H9 (cell line): Measurements from ENCODE around the gene RBMS3. TPM values are rescaled to one million over a fixed set of nuclear protein-coding genes. Genes with fewer than 3 reads are reported as not detected.

ENCODE experiments used
- DNase-seq: peaks from one replicate; pipeline ENCODE4 v3.0.0-alpha.2; 2017
- H2AFZ ChIP-seq: one replicate; pipeline ENCODE4 v1.6.1; 2013; ENCODE audit warnings: mild to moderate bottlenecking, low read length, control low read depth, moderate library complexity
- H2AK5ac ChIP-seq: 2 replicates; pipeline ENCODE4 v1.6.1; 2013; ENCODE audit warnings: low read length, control low read depth, mixed read lengths; ENCODE audit not compliant: insufficient read length
- H2BK120ac ChIP-seq: one replicate; pipeline ENCODE4 v1.6.1; 2013; ENCODE audit warnings: low read depth, mild to moderate bottlenecking, low read length, control low read depth, inconsistent platforms; ENCODE audit not compliant: poor library complexity, severe bottlenecking
- H2BK12ac ChIP-seq: 2 replicates; pipeline ENCODE4 v1.6.1; 2013; ENCODE audit warnings: low read length, control low read depth, mixed read lengths, low read depth; ENCODE audit not compliant: insufficient read length
- H2BK15ac ChIP-seq: 2 replicates; pipeline ENCODE4 v1.6.1; 2013; ENCODE audit warnings: low read depth, low read length, control low read depth
- H2BK20ac ChIP-seq: one replicate; pipeline ENCODE4 v1.6.1; 2013; ENCODE audit warnings: low read depth, mild to moderate bottlenecking, low read length, control low read depth, inconsistent platforms; ENCODE audit not compliant: poor library complexity, severe bottlenecking
- H2BK5ac ChIP-seq: 2 replicates; pipeline ENCODE4 v1.6.1; 2013; ENCODE audit warnings: low read length, control low read depth, mixed read lengths; ENCODE audit not compliant: insufficient read length
- H3K14ac ChIP-seq: 2 replicates; pipeline ENCODE4 v1.6.1; 2013; ENCODE audit warnings: low read length, control low read depth; ENCODE audit not compliant: insufficient read depth
- H3K18ac ChIP-seq: 2 replicates; pipeline ENCODE4 v1.6.1; 2013; ENCODE audit warnings: low read depth, mild to moderate bottlenecking, mixed read lengths, low read length, control low read depth; ENCODE audit not compliant: insufficient read length
- H3K23ac ChIP-seq: 2 replicates; pipeline ENCODE4 v1.6.1; 2013; ENCODE audit warnings: low read length, control low read depth, mixed read lengths, low read depth; ENCODE audit not compliant: insufficient read length
- H3K23me2 ChIP-seq: 2 replicates; pipeline ENCODE4 v1.6.1; 2013; ENCODE audit warnings: low read depth, mild to moderate bottlenecking, mixed read lengths, low read length, control low read depth; ENCODE audit not compliant: insufficient read length, poor library complexity, severe bottlenecking
- H3K27ac ChIP-seq: 2 replicates; pipeline ENCODE4 v1.5.1; 2013; ENCODE audit warnings: low read length, control low read depth, mixed read lengths, low read depth; ENCODE audit not compliant: insufficient read length
- H3K27me3 ChIP-seq: 2 replicates; pipeline ENCODE4 v1.6.1; 2013; ENCODE audit warnings: low read length, control low read depth, inconsistent platforms; ENCODE audit not compliant: insufficient read depth
- H3K4ac ChIP-seq: 2 replicates; pipeline ENCODE4 v1.6.1; 2013; ENCODE audit warnings: low read depth, mild to moderate bottlenecking, control low read depth, inconsistent platforms, low read length, moderate library complexity
- H3K4me1 ChIP-seq: 2 replicates; pipeline ENCODE4 v1.6.1; 2013; ENCODE audit warnings: low read length, control low read depth, inconsistent platforms; ENCODE audit not compliant: insufficient read depth
- H3K4me2 ChIP-seq: 2 replicates; pipeline ENCODE4 v1.6.1; 2013; ENCODE audit warnings: low read length, control low read depth, mixed read lengths; ENCODE audit not compliant: insufficient read length, insufficient read depth
- H3K56ac ChIP-seq: 2 replicates; pipeline ENCODE4 v1.6.1; 2013; ENCODE audit warnings: low read depth, mild to moderate bottlenecking, mixed read lengths, low read length, control low read depth; ENCODE audit not compliant: insufficient read length
- H3K79me1 ChIP-seq: 2 replicates; pipeline ENCODE4 v1.6.1; 2013; ENCODE audit warnings: low read depth, mild to moderate bottlenecking, moderate library complexity, low read length, control low read depth, inconsistent platforms; ENCODE audit not compliant: insufficient read depth, poor library complexity, severe bottlenecking
- H3K79me2 ChIP-seq: 2 replicates; pipeline ENCODE4 v1.6.1; 2013; ENCODE audit warnings: low read length, control low read depth, inconsistent platforms; ENCODE audit not compliant: insufficient read depth
- H3K9ac ChIP-seq: 2 replicates; pipeline ENCODE4 v1.6.1; 2013; ENCODE audit warnings: low read length, control low read depth, mixed read lengths; ENCODE audit not compliant: insufficient read length; ENCODE audit errors: extremely low read depth
- H3K9me3 ChIP-seq: one replicate; pipeline ENCODE4 v1.6.1; 2013; ENCODE audit warnings: low read depth, low read length, inconsistent platforms; ENCODE audit not compliant: control insufficient read depth
- H3T11ph ChIP-seq: one replicate; pipeline ENCODE4 v1.6.1; 2013; ENCODE audit warnings: mild to moderate bottlenecking, low read length, control low read depth, inconsistent platforms
- H4K20me1 ChIP-seq: one replicate; pipeline ENCODE4 v1.6.1; 2013; ENCODE audit not compliant: control insufficient read depth, insufficient read length, insufficient read depth
- H4K5ac ChIP-seq: 2 replicates; pipeline ENCODE4 v1.6.1; 2013; ENCODE audit warnings: low read depth, mild to moderate bottlenecking, mixed read lengths, low read length, control low read depth; ENCODE audit not compliant: insufficient read length
- H4K8ac ChIP-seq: replicated peaks from 2 replicates; pipeline ENCODE4 v1.6.1; 2013; ENCODE audit warnings: low read length, control low read depth, mixed read lengths, low read depth; ENCODE audit not compliant: insufficient read length
- H4K91ac ChIP-seq: 2 replicates; pipeline ENCODE4 v1.6.1; 2013; ENCODE audit warnings: low read depth, mild to moderate bottlenecking, moderate library complexity, mixed read lengths, low read length, control low read depth; ENCODE audit not compliant: insufficient read length
- H3K27ac Mint-ChIP-seq, 3 experiments: 2 replicates in 2 of 3; 3 replicates in 1 of 3; pipeline ENCODE4 v1.8.0; 2020 to 2021; ENCODE audit warnings: mixed read lengths in 3 of 3, mild to moderate bottlenecking in 1 of 3, moderate library complexity in 1 of 3
- H3K27me3 Mint-ChIP-seq: 2 replicates; pipeline ENCODE4 v1.8.0; 2021; ENCODE audit warnings: low read depth, mild to moderate bottlenecking, moderate library complexity, mixed read lengths
- H3K36me3 Mint-ChIP-seq, 3 experiments: 2 replicates in 2 of 3; 3 replicates in 1 of 3; pipeline ENCODE4 v1.8.0; 2020 to 2021; ENCODE audit warnings: low read depth in 3 of 3, mixed read lengths in 3 of 3; ENCODE audit not compliant: insufficient read depth in 1 of 3
- H3K4me1 Mint-ChIP-seq, 2 experiments: 2 replicates each; pipeline ENCODE4 v1.8.0; 2020; ENCODE audit warnings: mixed read lengths in 2 of 2
- H3K4me3 Mint-ChIP-seq, 2 experiments: 2 replicates in 1 of 2; 3 replicates in 1 of 2; pipeline ENCODE4 v1.8.0; 2020 to 2021; ENCODE audit warnings: mild to moderate bottlenecking in 2 of 2, mixed read lengths in 2 of 2, moderate library complexity in 1 of 2
- H3K9me3 Mint-ChIP-seq, 2 experiments: 2 replicates in 1 of 2; 3 replicates in 1 of 2; pipeline ENCODE4 v1.8.0; 2020; ENCODE audit warnings: mild to moderate bottlenecking in 2 of 2, mixed read lengths in 2 of 2, moderate library complexity in 1 of 2
- CTCF ChIP-seq: fragments of 200-600 bp; sonication (generic); conservative IDR thresholded peaks from 3 replicates; pipeline ENCODE4 v1.8.0; 2021; ENCODE audit warnings: antibody characterized with exemption, mild to moderate bottlenecking
- WGBS: extraction: QIAGEN DNeasy Blood & Tissue Kit; methylation state at CpG from one replicate; pipeline ENCODE4 v1.1.7; 2013; ENCODE audit warnings: missing lambda C conversion rate, low lambda C conversion rate, mixed read lengths; ENCODE audit not compliant: insufficient read length; ENCODE audit errors: extremely low coverage; 5-methylcytosine and 5-hydroxymethylcytosine counted together
- total RNA-seq: library from RNA; stranded (reverse); gene quantifications from 2 replicates; pipeline ENCODE4 v1.2.1, GENCODE V29; 2021

Gene RBMS3
- total RNA-seq, 1 experiment from 2014 or later = 8.1 TPM

GRCh38 chr3:29789686-29790085 is 508.8 kb downstream of the RBMS3 start:
- no peak overlapping the region for H3K4me3 Mint-ChIP-seq
- no peak overlapping the region for H3T11ph ChIP-seq
- H3K4ac ChIP-seq = no peak overlapping the region
- no peak overlapping the region for H2AK5ac ChIP-seq
- H3K4me2 ChIP-seq = no peak overlapping the region
- H2BK20ac ChIP-seq = no peak overlapping the region
- H3K18ac ChIP-seq = no peak overlapping the region
- H2BK15ac ChIP-seq = no peak overlapping the region
- H3K4me1 Mint-ChIP-seq = peaks cover 11 to 15% of the 10 kb centered on the region in 2 experiments
- H3K9ac ChIP-seq = no peak overlapping the region
- no peak overlapping the region for H4K91ac ChIP-seq
- no peak overlapping the region for H3K56ac ChIP-seq
- no peak overlapping the region for H2AFZ ChIP-seq
- no CpG with 5 or more reads among the region's 1 CpG for WGBS
- no peaks in the 10 kb centered on the region for H3K79me1 ChIP-seq
- H3K9me3 Mint-ChIP-seq = peaks cover 0 to 3% of the 10 kb centered on the region in 2 experiments; a peak in 1 of 5 replicates
- no peak overlapping the region for H2BK5ac ChIP-seq
- no peaks in the 10 kb centered on the region for H3K27me3 Mint-ChIP-seq
- TF ChIP-seq CTCF = no peak
- H2BK12ac ChIP-seq = no peak overlapping the region
- H3K36me3 Mint-ChIP-seq = peaks cover 0 to 11% (median 0%) of the 10 kb centered on the region in 3 experiments; a peak in 2 of 7 replicates
- no peak for DNase-seq
- no peak overlapping the region for H4K8ac ChIP-seq
- no peaks in the 10 kb centered on the region; the same call in 1 of the 2 replicates for H3K4me1 ChIP-seq
- no peak overlapping the region for H2BK120ac ChIP-seq
- H3K27ac Mint-ChIP-seq = no peak overlapping the region
- H3K23me2 ChIP-seq = no peaks in the 10 kb centered on the region
- no peak overlapping the region for H3K27ac ChIP-seq
- H3K9me3 ChIP-seq = no peaks in the 10 kb centered on the region
- H4K5ac ChIP-seq = no peak overlapping the region
- H3K14ac ChIP-seq = no peak overlapping the region
- no peak overlapping the region for H3K23ac ChIP-seq
- H3K79me2 ChIP-seq = no peaks in the 10 kb centered on the region
- no peaks in the 10 kb centered on the region for H3K27me3 ChIP-seq
- H4K20me1 ChIP-seq = no peaks in the 10 kb centered on the region
